Measurements from ENCODE around the gene SSTR4.

SSTR4 gene

DNA sequence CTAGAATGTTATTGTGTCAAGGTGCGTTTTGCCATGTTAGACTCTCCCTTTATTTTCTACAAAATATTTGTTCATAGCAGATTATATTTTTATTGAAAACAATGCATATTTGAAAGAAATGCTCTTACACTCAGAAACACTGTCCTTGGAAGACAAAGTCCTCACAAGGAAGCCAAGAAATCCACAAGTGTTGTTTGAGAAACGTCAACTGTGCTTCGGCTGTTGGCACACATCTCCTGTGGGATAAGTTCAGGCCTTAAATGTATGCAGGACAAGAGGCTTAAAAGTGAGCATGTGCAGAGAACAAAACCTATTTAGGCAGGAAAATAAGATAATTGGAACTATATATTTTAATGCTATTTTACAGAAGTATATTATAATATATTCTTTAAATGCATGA, 23.9 kb downstream of the SSTR4 start:
- DNase-seq, result no peak
- Histone ChIP-seq H3K36me3 (no peaks in the 10 kb centered on the region), H3K9me3 (no peaks in the 10 kb centered on the region), H3K4me1 (no peaks in the 10 kb centered on the region), H3K27me3 (no peaks in the 10 kb centered on the region), H3K4me3 (ENCODE audit: low read depth, low read length) (no peak overlapping the region)
- TF ChIP-seq, protein P1, sequence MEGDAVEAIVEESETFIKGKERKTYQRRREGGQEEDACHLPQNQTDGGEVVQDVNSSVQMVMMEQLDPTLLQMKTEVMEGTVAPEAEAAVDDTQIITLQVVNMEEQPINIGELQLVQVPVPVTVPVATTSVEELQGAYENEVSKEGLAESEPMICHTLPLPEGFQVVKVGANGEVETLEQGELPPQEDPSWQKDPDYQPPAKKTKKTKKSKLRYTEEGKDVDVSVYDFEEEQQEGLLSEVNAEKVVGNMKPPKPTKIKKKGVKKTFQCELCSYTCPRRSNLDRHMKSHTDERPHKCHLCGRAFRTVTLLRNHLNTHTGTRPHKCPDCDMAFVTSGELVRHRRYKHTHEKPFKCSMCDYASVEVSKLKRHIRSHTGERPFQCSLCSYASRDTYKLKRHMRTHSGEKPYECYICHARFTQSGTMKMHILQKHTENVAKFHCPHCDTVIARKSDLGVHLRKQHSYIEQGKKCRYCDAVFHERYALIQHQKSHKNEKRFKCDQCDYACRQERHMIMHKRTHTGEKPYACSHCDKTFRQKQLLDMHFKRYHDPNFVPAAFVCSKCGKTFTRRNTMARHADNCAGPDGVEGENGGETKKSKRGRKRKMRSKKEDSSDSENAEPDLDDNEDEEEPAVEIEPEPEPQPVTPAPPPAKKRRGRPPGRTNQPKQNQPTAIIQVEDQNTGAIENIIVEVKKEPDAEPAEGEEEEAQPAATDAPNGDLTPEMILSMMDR (IDR thresholded peaks at IDR 0.05; ENCODE audit: low read depth, low read length), result no peak

DNA sequence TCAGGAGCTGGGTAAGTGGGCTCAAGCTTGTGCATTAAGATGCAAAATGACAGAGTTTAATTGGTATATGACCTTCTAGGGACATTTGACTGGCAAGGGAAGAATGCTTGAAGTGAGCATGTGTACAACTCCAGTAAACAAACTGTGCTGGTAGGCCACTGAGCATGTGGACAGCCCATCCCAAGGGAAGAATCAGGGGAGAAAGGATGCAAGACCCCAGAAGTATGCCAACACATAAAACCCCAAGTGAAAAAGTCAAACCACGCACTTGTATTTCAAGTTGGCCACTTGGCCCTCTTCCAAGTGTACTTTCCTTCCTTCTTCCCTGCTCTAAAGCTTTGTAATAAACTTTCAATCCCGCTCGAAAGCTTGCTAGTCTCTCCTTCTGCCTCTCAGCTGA, 24.7 kb downstream of the SSTR4 start:
- TF ChIP-seq, protein P1 (IDR thresholded peaks at IDR 0.05; ENCODE audit: low read depth, low read length), result no peak
- Histone ChIP-seq H3K4me1 (no peaks in the 10 kb centered on the region), H3K27me3 (no peaks in the 10 kb centered on the region), H3K4me3 (ENCODE audit: low read depth, low read length) (no peak overlapping the region), H3K36me3 (no peaks in the 10 kb centered on the region), H3K9me3 (no peaks in the 10 kb centered on the region)
- DNase-seq, result no peak

DNA sequence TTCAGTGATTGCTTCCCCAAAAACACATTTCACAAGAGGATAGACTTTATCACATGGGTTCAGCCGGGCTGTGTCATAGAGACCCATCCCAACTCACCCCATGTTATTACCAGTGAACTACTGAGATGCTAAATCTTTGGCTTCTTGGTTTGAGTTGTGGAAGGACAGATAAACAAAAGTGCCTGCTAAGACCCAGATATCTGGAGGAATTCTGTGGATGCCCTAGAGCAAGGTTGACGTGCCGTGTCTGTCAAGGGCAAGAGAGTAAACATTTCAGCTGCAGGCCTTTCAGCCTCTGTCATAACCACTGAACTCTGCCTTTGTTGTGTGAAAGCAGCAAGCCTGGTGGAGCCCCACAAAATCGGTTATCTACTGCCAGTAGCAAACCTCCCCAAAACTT, 25.5 kb downstream of the SSTR4 start:
- no peak overlapping the region for H3K4me3 ChIP-seq (ENCODE audit: low read depth, low read length)
- no peak for DNase-seq
- H3K27me3 ChIP-seq, result no peaks in the 10 kb centered on the region
- no peaks in the 10 kb centered on the region for H3K9me3 ChIP-seq
- TF ChIP-seq, protein P1 (IDR thresholded peaks at IDR 0.05; ENCODE audit: low read depth, low read length), result no peak
- no peaks in the 10 kb centered on the region for H3K36me3 ChIP-seq
- H3K4me1 ChIP-seq, result no peaks in the 10 kb centered on the region

DNA sequence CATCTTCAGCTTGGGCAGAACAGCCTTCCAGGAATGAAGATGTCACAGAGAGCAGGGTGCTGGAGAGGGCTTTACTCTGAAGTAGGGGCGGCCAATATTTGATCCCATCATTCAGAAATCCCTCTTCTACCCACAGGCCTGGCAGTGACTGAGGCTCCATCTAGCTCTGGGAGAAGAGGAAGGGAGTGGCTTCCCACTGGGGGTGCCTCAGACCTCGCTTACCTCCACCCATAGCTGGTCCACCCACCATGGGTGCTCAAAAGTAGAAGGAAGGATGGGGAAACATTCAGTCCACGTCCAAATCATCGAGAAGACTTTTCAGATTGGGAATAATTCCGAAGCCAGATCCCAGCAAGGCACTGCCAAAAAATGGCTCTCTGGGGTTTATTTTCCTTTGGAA, 26.1 kb downstream of the SSTR4 start:
- DNase-seq, result no peak
- Histone ChIP-seq H3K9me3 (no peaks in the 10 kb centered on the region), H3K4me3 (ENCODE audit: low read depth, low read length) (no peak overlapping the region), H3K27me3 (no peaks in the 10 kb centered on the region), H3K4me1 (no peaks in the 10 kb centered on the region), H3K36me3 (no peaks in the 10 kb centered on the region)
- TF ChIP-seq, protein P1 (IDR thresholded peaks at IDR 0.05; ENCODE audit: low read depth, low read length), result no peak

DNA sequence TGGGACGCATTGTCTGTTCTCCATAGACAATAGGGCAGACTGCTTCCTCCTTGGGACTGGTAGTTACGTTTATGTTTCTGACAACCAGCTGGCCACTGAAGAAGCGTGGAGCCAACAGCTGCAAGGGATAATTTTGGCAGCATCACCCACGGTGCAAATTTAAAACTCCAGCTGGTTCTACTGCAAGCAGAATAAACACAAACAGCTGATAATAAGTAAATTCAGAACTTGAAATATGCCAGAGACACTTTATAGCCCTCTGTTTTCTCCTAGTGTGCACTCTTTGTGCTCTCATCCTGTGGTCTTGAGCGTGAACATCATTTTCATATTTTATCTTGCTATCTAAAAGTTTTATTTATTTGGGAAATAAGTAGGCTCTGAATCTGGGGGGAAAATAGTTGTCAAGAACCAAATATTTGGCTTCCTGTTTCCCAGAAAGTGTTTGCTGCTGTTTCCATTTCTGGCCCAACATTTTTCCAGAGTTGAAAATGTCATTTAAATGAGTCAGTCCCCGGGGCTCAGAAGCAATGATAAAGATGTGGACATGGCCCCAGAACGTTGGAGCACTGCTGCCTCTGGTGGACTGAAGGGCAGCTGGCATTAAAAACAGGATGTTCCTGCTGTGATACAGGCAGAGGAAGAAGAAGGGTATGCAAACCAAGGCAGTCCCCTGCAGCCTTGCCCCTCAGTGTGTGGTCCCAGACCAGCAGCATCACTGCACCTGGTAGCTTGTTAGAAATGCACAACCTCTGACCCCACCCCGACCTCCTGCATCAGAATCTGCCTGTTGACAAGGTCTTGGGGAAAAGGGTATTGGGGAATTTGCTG, 26.8 kb downstream of the SSTR4 start:
- H3K36me3 ChIP-seq, result no peaks in the 10 kb centered on the region
- no peaks in the 10 kb centered on the region for H3K27me3 ChIP-seq
- DNase-seq, result no peak
- no peaks in the 10 kb centered on the region for H3K9me3 ChIP-seq
- no peak overlapping the region for H3K4me3 ChIP-seq (ENCODE audit: low read depth, low read length)
- no peaks in the 10 kb centered on the region for H3K4me1 ChIP-seq
- TF ChIP-seq, protein P1 (IDR thresholded peaks at IDR 0.05; ENCODE audit: low read depth, low read length), result no peak

DNA sequence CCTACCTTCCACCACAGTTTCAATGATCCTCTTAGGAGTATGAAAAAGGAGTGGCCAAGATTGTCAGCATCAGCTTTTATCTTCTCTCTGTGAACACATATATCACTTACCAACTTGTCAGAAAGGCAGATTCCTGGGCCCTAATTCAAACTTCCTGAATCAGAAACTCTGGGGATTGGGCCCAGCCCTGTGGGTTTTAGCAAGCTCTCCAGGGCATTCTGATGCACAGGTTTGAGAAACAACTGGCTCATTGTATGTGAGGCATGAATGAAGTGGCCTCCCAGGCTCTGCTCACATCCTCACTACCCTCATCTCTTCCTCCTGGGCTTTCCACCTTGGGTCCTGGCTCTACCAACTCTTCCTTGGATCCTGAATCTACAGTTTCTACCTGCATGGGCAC, 27.5 kb downstream of the SSTR4 start:
- H3K9me3 ChIP-seq, result no peaks in the 10 kb centered on the region
- TF ChIP-seq, protein P1 (IDR thresholded peaks at IDR 0.05; ENCODE audit: low read depth, low read length), result no peak
- no peaks in the 10 kb centered on the region for H3K27me3 ChIP-seq
- H3K4me3 ChIP-seq (ENCODE audit: low read depth, low read length), result no peak overlapping the region
- no peak for DNase-seq
- H3K36me3 ChIP-seq, result no peaks in the 10 kb centered on the region
- no peaks in the 10 kb centered on the region for H3K4me1 ChIP-seq
